A549 treated with ZK216348 at 1 μM for 4 hours (cell line): ENCODE data around the gene NEK11. TPM values are rescaled to one million over a fixed set of nuclear protein-coding genes. Genes with fewer than 3 reads are reported as not detected.

Experiments used
- total RNA-seq: library from RNA; stranded (reverse); fragments of 200-300 nt; extraction: Qiagen RNA extraction; gene quantifications from 5 replicates; pipeline ENCODE4 v1.2.3, GENCODE V29; 2022; ENCODE audit warnings: low read depth

Gene NEK11, protein sequence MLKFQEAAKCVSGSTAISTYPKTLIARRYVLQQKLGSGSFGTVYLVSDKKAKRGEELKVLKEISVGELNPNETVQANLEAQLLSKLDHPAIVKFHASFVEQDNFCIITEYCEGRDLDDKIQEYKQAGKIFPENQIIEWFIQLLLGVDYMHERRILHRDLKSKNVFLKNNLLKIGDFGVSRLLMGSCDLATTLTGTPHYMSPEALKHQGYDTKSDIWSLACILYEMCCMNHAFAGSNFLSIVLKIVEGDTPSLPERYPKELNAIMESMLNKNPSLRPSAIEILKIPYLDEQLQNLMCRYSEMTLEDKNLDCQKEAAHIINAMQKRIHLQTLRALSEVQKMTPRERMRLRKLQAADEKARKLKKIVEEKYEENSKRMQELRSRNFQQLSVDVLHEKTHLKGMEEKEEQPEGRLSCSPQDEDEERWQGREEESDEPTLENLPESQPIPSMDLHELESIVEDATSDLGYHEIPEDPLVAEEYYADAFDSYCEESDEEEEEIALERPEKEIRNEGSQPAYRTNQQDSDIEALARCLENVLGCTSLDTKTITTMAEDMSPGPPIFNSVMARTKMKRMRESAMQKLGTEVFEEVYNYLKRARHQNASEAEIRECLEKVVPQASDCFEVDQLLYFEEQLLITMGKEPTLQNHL
- 4.2 to 5.9 TPM (median 4.5 TPM) in 5 replicates for total RNA-seq

GRCh38 chr3:131026321-131027151, at the start of gene NEK11, which contains the start of gene ASTE1:
Gene NEK11 (plus strand): TSS chr3:131026877. CDS start chr3:131029709, 2,832 bp downstream.
Gene ASTE1 (minus strand): TSS chr3:131026825. CDS start chr3:131025306, 1,519 bp downstream.

GRCh38 chr3:131381445-131382291, 355.0 kb downstream of the NEK11 start, which contains the start of gene NUDT16:
Gene NUDT16 (plus strand): TSS chr3:131381774. CDS start chr3:131381805, 31 bp downstream.

Other genes starting within 250 kb of the NEK11 start
- gene ATP2C1, start 132.8 kb upstream of the NEK11 start, total RNA-seq = 29.5 to 40.3 TPM (median 32.8 TPM) in 5 replicates
- gene ASTE1, start 52 bp upstream of the NEK11 start, total RNA-seq = 4.7 to 6.3 TPM (median 4.8 TPM) in 5 replicates